K562 (cell line): ENCODE measurements around the gene MMRN2. TPM values are rescaled to one million over a fixed set of nuclear protein-coding genes. Genes with fewer than 3 reads are reported as not detected.

Source experiments
- ATAC-seq: fragments of 200-7000 bp; cut with Tn5 transposase; 3 replicates; pipeline ENCODE4 v1.9.1; 2020; ENCODE audit warnings: moderate library complexity
- BruUV-seq: library from RNA; stranded (reverse); fragments of 400-500 nt; replicated peaks from 2 replicates; lab custom pipeline; 2021; lab: Mats Ljungman, UMichigan
- CTCF ChIA-PET: fragments of 300-600 bp; formaldehyde crosslinking; extraction: SDS; loops from one replicate; lab custom pipeline; 2021; ENCODE audit warnings: low intra/inter-chr PET ratio; lab: Yijun Ruan, JAX
- POLR2A ChIA-PET: fragments of 300-600, 350-650 bp; sonication (Branson Sonifier 250); formaldehyde crosslinking; extraction: SDS; loops from one replicate; lab custom pipeline; 2021; ENCODE audit warnings: antibody characterized with exemption, inconsistent platforms; lab: Yijun Ruan, JAX
- DNase-seq, 4 experiments: peaks; one replicate each; pipeline versions ENCODE4 v3.0.0 to v3.0.0-alpha.2; 2011 to 2018; ENCODE audit warnings: low spot score in 3 of 4, mixed read lengths in 3 of 4; ENCODE audit errors: extremely low read depth in 1 of 4
- FAIRE-seq: peaks from 2 replicates; lab custom pipeline; 2011; peaks lifted over from hg19 to GRCh38; lab: Jason Lieb, UNC
- H2AFZ ChIP-seq: 2 replicates; pipeline ENCODE4 v1.6.0; 2011; ENCODE audit warnings: low read depth, low read length, control low read depth, inconsistent platforms
- H3K27ac ChIP-seq: fragments of 200-600 bp; 3 replicates; pipeline ENCODE4 v1.8.0; 2011; ENCODE audit warnings: low read depth, mild to moderate bottlenecking, control low read depth, inconsistent platforms, low read length, moderate library complexity, mixed read lengths; ENCODE audit errors: extremely low read depth
- H3K27me3 ChIP-seq, 2 experiments: fragments of 300-600 bp in 1 of 2; 2 replicates in 1 of 2; 3 replicates in 1 of 2; pipeline versions ENCODE4 v1.6.0 to v1.8.0; 2011; ENCODE audit warnings: inconsistent platforms in 2 of 2, low read length in 2 of 2, mild to moderate bottlenecking in 1 of 2, mixed read lengths in 1 of 2, moderate library complexity in 1 of 2; ENCODE audit not compliant: control insufficient read depth in 2 of 2, insufficient read depth in 2 of 2
- H3K36me3 ChIP-seq: fragments of 300-600 bp; 3 replicates; pipeline ENCODE4 v1.8.0; 2011; ENCODE audit warnings: mild to moderate bottlenecking, low read length, inconsistent platforms; ENCODE audit not compliant: control insufficient read depth, insufficient read depth
- H3K4me1 ChIP-seq, 2 experiments: fragments of 200-600 bp in 1 of 2; replicated peaks in 1 of 2; 2 replicates in 1 of 2; 3 replicates in 1 of 2; pipeline versions ENCODE4 v1.5.1 to v1.8.0; 2011; ENCODE audit warnings: inconsistent platforms in 2 of 2, low read length in 2 of 2, mild to moderate bottlenecking in 1 of 2, mixed read lengths in 1 of 2, moderate library complexity in 1 of 2; ENCODE audit not compliant: control insufficient read depth in 2 of 2, insufficient read depth in 2 of 2
- H3K4me2 ChIP-seq: 2 replicates; pipeline ENCODE4 v1.6.1; 2011; ENCODE audit warnings: low read length, control low read depth, inconsistent platforms, mixed read lengths; ENCODE audit not compliant: insufficient read depth
- H3K4me3 ChIP-seq: fragments of 200-600 bp; sonication (generic), shearing (Covaris generic); 2 replicates; pipeline ENCODE4 v1.5.1; 2016; ENCODE audit warnings: control low read depth, inconsistent platforms
- H3K79me2 ChIP-seq: fragments of 200-600 bp; 3 replicates; pipeline ENCODE4 v1.8.0; 2011; ENCODE audit warnings: low read length, inconsistent platforms; ENCODE audit not compliant: control insufficient read depth, insufficient read depth
- H3K9ac ChIP-seq, 2 experiments: 2 replicates each; pipeline versions ENCODE4 v1.6.0 to v1.6.1; 2011; ENCODE audit warnings: low read depth in 2 of 2, low read length in 2 of 2, control low read depth in 1 of 2, inconsistent platforms in 1 of 2, mild to moderate bottlenecking in 1 of 2, mixed read lengths in 1 of 2; ENCODE audit not compliant: insufficient read depth in 1 of 2
- H3K9me1 ChIP-seq: one replicate; pipeline ENCODE4 v1.6.0; 2011; ENCODE audit warnings: inconsistent platforms, mild to moderate bottlenecking, low read length, moderate library complexity; ENCODE audit not compliant: control insufficient read depth, insufficient read depth
- H3K9me3 ChIP-seq: replicated peaks from 2 replicates; pipeline ENCODE4 v1.5.1; 2011; ENCODE audit warnings: low read depth, low read length, inconsistent platforms; ENCODE audit not compliant: control insufficient read depth, insufficient read depth
- H4K20me1 ChIP-seq: replicated peaks from 2 replicates; pipeline ENCODE4 v1.6.1; 2011; ENCODE audit warnings: low read length, inconsistent platforms, mixed read lengths; ENCODE audit not compliant: control insufficient read depth, insufficient read depth
- BRD4 ChIP-seq: fragments of 200-600 bp; sonication (generic); IDR thresholded peaks from 2 replicates; pipeline ENCODE4 v1.6.1; 2017; ENCODE audit warnings: inconsistent platforms
- E2F4 ChIP-seq: sonication (generic); formaldehyde crosslinking; IDR thresholded peaks from 2 replicates; pipeline ENCODE4 v1.8.0; 2022; ENCODE audit warnings: mild to moderate bottlenecking, low read depth, missing genetic modification reagents
- ETV5 ChIP-seq: sonication (generic); formaldehyde crosslinking; IDR thresholded peaks from 2 replicates; pipeline ENCODE4 v1.4.0; 2020; ENCODE audit warnings: low read depth, mild to moderate bottlenecking, missing genetic modification reagents
- GATAD2A ChIP-seq: fragments of 450-650 bp; IDR thresholded peaks from 2 replicates; pipeline ENCODE4 v1.6.1; 2017
- ILK ChIP-seq: fragments of 450-650 bp; IDR thresholded peaks from 2 replicates; pipeline ENCODE4 v1.6.1; 2016; ENCODE audit warnings: missing genetic modification characterization, low read depth, mild to moderate bottlenecking, missing compliant biosample characterization, moderate library complexity, borderline replicate concordance
- MEF2A ChIP-seq: IDR thresholded peaks from 2 replicates; pipeline ENCODE4 v1.6.1; 2011; ENCODE audit warnings: low read depth, mild to moderate bottlenecking, low read length, moderate library complexity; ENCODE audit not compliant: control insufficient read depth
- NFE2 ChIP-seq: IDR thresholded peaks from 2 replicates; pipeline ENCODE4 v1.6.1; 2014; ENCODE audit warnings: antibody characterized with exemption, low read depth
- PURB ChIP-seq: sonication (generic); formaldehyde crosslinking; IDR thresholded peaks from 2 replicates; pipeline ENCODE4 v1.9.0; 2021; ENCODE audit warnings: low read depth, mild to moderate bottlenecking, missing genetic modification reagents
- USF1 ChIP-seq: sonication (generic); formaldehyde crosslinking; IDR thresholded peaks from 2 replicates; pipeline ENCODE4 v1.9.0; 2022; ENCODE audit warnings: mild to moderate bottlenecking, missing genetic modification reagents
- ZBTB7A ChIP-seq: IDR thresholded peaks from 2 replicates; pipeline ENCODE4 v1.6.1; 2011; ENCODE audit warnings: low read depth, mild to moderate bottlenecking, low read length, moderate library complexity, borderline replicate concordance; ENCODE audit not compliant: control insufficient read depth
- ZNF780A ChIP-seq: fragments of 250-450 bp; sonication (Bioruptor Pico); IDR thresholded peaks from 2 replicates; pipeline ENCODE4 v1.5.0; 2021; ENCODE audit warnings: mild to moderate bottlenecking
- ZNF830 ChIP-seq: fragments of 250-450 bp; sonication (Bioruptor Pico); IDR thresholded peaks from 2 replicates; pipeline ENCODE4 v1.5.0; 2021; ENCODE audit warnings: mild to moderate bottlenecking
- WGBS: fragments of 100-300 bp; shearing (Covaris generic); methylation state at CpG from one replicate; pipeline ENCODE4 v1.1.6; 2016; ENCODE audit warnings: low coverage, mixed read lengths; ENCODE audit not compliant: insufficient coverage; ENCODE audit errors: missing lambda C conversion rate; 5-methylcytosine and 5-hydroxymethylcytosine counted together
- in situ Hi-C: fragments of 300-500 bp; cut with MboI; formaldehyde crosslinking; loops from 4 replicates; pipeline ENCODE4 v1.15.0; 2018; ENCODE audit warnings: inconsistent platforms, mixed read lengths
- intact Hi-C: fragments of 100-400 bp; cut with micrococcal nuclease; formaldehyde crosslinking; loops from 2 replicates; pipeline ENCODE4 v1.14.2; 2022
- polyA plus RNA-seq, 8 experiments: library from polyadenylated mRNA; depleted of rRNA in 4 of 8; stranded (reverse) in 5 of 8; unstranded in 3 of 8; fragments of >200 nt; fragmentation: Nextera tagmentation in 2 of 8; fragmentation: Illumina TruSeq in 1 of 8; extraction: Ambion mirVana in 2 of 8; extraction: Trizol in 1 of 8; gene quantifications; 2 replicates each; pipeline versions ENCODE4 v1.2.1 to v1.2.3, GENCODE V29; 2011 to 2014; ENCODE audit warnings: inconsistent platforms in 1 of 8, missing spikeins in 1 of 8
- total RNA-seq, 7 experiments: library from RNA; depleted of rRNA in 6 of 7; stranded (reverse); fragments of >200 nt in 6 of 7; fragmentation: Illumina TruSeq in 2 of 7; extraction: Trizol in 2 of 7; gene quantifications; 2 replicates each; pipeline versions ENCODE4 v1.2.1 to v1.2.3, GENCODE V29; 2011 to 2021; ENCODE audit warnings: low replicate concordance in 1 of 7

Gene MMRN2
- total and polyA plus RNA-seq, 9 of the 15 experiments (the other 6 are each of a cell fraction or from before 2014, with no cell fraction given): 0.07 to 2.0 (median 1.2) TPM

GRCh38 chr10:86944031-86944419, 13.4 kb downstream of the MMRN2 start:
- BruUV-seq: no TSS peak
- 39% methylated on average over 4 of the region's 4 CpGs for WGBS
- intact Hi-C loops: no loop called here
- H2AFZ ChIP-seq: no peak overlapping the region
- H3K27me3 ChIP-seq: no peaks in the 10 kb centered on the region
- DNase-seq (no peak), ATAC-seq (no peak), FAIRE-seq (no peak)
- no peak overlapping the region for H3K27ac ChIP-seq
- CTCF ChIA-PET: no interaction called here
- in situ Hi-C loops: no loop called here
- no peaks in the 10 kb centered on the region for H3K36me3 ChIP-seq
- H3K79me2 ChIP-seq: no peaks in the 10 kb centered on the region
- POLR2A ChIA-PET: no interaction called here
- no peaks in the 10 kb centered on the region for H4K20me1 ChIP-seq
- H3K4me3 ChIP-seq: no peak overlapping the region
- H3K9me1 ChIP-seq: no peaks in the 10 kb centered on the region
- H3K4me1 ChIP-seq: peaks cover 0 to 20% of the 10 kb centered on the region in 2 experiments; a peak in 2 of 5 replicates
- H3K4me2 ChIP-seq: no peak overlapping the region
- no peak overlapping the region; a peak in 1 of 4 replicates for H3K9ac ChIP-seq
- no peaks in the 10 kb centered on the region for H3K9me3 ChIP-seq
- TF ChIP-seq ZNF830 (no peak), ILK (no peak), ETV5 (CRISPR knock-in tag) (no peak), BRD4 (no peak), ZNF780A (CRISPR knock-in tag) (no peak), ZBTB7A (no peak), PURB (no peak), MEF2A (no peak), E2F4 (CRISPR knock-in tag) (no peak), USF1 (no peak), GATAD2A (no peak), NFE2 (no peak)
